HuH-7.5 (cell line): ENCODE measurements around the gene ZNF783.

ENCODE experiments used
- DNase-seq: peaks from one replicate; pipeline ENCODE4 v3.0.0; 2011; ENCODE audit warnings: low spot score

Gene ZNF783

GRCh38 chr7:149281508-149282330, 19.7 kb downstream of the ZNF783 start:
- no peak for DNase-seq

DNA sequence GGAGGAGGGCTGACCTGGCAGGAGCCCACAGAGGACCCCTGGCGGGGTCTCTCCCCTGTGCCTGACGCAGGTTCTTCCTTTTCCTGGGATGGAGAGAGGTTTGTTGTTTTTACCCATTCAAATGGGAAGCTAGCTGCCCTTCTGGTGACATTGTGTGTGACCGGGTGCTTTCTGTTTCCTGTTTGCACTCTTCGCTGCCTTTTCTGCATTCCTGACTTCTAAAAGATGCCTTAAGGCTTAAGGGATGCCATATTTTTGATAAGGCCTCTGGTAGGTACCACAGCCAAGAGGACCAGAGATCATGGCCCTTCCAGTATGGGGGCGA, 20.3 kb downstream of the ZNF783 start:
- no peak for DNase-seq

DNA sequence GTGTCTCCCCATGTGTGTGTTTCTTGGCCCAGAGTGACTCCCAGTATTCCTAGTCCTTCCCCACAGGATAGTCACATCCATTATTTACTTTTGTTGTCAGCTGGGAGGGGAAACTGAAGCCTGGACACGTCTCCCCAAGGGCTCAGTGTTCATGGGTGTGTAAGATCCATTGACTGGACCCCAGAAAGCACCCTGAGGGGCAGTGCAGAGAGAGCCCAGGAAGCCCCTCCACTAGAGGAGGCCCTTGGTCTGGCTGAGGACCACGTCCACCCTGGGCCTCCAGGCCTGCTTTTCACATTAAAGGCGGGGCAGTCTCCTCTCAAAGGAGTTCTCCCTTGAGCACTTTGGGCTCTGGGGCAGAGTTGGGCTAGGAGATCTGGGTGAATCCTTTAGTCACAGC, 21.3 kb downstream of the ZNF783 start:
- no peak for DNase-seq

- no peak for DNase-seq
Observed at GRCh38 chr7:149284343-149284742, 22.3 kb downstream of the ZNF783 start.

GRCh38 chr7:149284850-149285585, 23.0 kb downstream of the ZNF783 start:
- DNase-seq = peak; percentile 54

- DNase-seq = no peak
Observed at GRCh38 chr7:149285603-149286002, 23.6 kb downstream of the ZNF783 start.

DNA sequence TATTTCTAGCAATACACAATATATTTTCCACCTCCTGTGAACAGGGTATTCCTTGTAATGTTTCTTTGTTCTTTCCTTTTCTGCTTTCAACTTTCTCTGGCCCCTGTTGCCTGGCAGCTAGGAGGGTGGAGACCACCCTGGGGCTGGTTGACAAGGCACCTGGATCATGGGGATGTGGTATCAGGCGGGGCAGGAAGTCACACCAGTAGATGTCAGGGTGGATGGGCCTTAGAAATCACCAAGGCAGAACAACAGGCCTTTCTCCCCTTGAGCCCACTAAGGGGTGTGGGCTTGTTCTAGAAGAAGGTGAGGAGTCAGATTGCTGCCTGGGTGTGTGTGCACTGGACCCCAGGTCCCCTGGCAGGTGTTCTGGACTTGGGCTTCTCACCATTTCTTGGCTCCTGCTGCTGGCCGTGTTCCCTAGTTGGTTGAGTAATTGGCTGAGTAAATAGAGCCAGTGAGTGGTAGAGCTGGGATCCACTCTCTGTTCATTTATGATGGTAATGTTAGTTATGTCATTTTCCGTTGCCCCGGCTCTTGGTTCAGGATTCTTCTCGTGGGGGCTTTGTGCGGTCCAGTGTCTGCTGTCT, 24.9 kb downstream of the ZNF783 start:
- DNase-seq = no peak

DNA sequence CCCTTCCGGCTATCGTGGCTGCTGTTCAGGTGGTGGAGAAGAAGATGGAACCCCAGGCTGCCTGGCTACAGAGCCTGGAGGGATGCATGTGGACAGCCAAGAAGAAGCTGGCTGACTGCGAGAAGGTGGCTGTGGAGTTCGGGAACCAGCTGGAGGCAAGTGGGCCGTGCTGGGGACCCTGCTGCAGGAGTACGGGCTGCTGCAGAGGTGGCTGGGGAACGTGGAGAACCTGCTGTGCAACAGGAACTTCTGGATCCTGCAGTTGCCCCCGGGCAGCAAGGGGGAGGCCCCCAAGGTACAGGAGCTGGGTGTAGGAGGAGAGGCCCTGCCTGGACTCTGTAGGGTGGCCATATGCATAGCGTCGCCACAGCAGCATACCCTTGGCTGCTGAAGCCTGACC, 25.6 kb downstream of the ZNF783 start:
- no peak for DNase-seq

- no peak for DNase-seq
Observed at GRCh38 chr7:149289262-149289661, 27.3 kb downstream of the ZNF783 start.

DNA sequence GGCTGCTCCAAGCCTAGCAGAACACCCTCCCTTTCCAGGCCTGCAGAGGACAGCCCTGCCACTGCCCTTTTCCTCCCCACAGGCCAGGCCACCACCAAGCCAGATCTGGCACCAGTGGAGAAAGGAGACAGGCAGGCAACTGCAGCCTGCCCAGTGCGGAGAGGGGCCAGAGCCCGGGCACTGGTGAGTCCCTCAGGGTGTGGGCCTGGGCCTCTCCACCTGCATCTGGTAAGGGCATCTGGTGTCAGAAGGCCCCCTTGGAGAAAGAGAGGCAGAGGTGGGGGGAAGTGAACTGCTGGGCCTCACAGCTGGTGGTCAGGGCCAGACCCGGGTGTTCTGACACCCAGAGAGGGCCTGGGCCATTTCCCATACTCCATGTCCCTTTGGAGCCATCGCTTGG, 27.9 kb downstream of the ZNF783 start:
- DNase-seq = no peak

GRCh38 chr7:149291036-149291780, 29.2 kb downstream of the ZNF783 start:
- no peak for DNase-seq

- no peak for DNase-seq
Observed at GRCh38 chr7:149291781-149292461, 29.9 kb downstream of the ZNF783 start.

DNA sequence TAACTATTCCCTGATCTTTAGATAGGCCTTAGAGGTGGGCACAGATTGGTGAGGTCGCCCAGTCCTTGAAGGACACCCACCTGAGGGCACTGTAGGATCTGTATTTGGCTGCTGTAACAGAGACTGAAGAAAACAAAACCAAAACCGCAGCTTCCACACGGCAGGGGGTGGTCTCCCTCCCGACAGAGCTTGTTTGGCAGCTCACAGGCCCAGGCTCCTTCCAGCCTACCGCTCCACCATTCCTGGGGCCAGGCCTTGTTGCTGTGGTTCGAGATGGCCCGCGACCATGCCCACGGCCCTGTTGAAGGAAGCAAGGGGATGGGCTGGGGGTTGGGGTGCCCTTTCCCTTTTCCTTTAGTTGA, 30.4 kb downstream of the ZNF783 start:
- no peak for DNase-seq

- DNase-seq = no peak
Observed at GRCh38 chr7:149293338-149293737, 31.3 kb downstream of the ZNF783 start.

- DNase-seq = no peak
Observed at GRCh38 chr7:149293946-149294633, 32.1 kb downstream of the ZNF783 start.

DNA sequence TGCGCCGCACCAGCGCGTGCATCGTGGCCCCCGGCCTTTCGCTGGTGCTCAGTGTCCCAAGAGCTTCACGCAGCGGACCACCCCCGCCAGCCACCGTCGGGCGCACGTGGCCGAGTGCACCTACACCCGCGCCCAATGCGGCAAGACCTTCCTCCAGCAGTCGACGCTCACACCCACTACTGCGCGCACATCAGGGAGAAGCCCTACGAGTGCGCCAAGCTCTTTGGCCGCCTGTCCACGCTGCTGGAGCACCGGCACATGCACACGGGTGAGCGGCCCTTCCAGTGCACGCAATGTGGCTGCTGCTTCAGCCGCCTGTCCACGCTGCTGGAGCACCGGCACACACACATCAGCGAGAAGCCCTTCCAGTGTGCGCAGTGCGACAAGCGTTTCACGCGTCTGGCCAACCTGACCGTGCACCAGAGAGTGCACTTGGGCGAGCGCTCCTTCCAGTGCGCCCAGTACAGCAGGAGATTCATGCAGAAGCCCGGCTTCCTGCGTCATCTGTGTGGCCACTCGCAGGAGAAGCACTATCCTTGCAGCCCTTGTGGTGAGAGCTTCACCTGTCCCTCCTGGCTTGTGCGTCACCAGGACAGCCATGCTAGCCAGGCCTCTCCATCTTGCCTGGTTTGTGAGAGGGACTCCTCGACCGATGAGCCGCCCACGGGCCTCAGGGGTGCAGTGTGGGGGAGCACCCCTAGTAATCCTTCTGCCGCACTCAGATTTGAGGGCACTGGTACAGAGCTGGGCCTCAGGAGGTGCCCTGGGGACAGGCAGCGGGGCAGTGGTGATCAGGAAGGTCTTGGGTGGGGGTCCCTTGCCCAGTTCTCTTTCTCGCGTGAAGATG, 32.9 kb downstream of the ZNF783 start:
- no peak for DNase-seq

DNA sequence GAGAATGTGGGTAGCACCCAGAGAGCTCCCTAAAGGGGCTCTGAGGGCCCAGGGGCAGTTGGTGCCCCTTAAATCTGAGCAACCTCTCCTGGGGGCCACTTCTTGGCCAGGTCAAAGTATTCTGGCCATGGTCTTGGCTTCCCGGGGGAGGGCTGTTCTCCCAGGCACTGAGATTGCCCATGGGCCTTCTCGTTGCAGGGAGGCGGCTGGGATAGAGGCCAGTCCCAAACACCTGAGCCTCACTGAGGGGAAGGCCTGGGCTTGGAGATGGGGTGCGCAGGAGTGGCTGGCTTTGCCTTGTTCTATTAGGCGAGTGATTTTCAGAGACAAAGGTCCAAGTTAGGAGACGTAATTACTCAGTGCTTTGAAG, 33.5 kb downstream of the ZNF783 start:
- DNase-seq = no peak

DNA sequence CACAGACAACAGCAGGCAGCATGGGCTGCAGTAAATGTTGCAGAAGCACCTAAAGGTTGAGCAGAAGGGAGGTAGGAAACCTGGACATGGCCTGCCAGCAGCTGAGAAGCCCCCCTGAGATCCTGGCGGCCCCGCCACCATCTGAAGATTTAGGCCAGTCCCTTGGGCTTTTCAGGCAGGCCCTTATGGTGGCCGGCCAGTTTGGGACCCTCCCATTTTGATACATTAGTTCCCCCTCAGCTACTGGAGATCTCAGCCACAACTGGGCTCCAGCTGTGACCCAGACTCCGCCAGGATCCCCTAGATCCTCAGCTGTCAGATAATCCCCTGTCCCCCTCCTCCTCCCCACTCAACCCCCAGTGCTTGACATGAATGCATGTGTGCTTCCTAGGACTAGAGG, 34.4 kb downstream of the ZNF783 start:
- DNase-seq = no peak

DNA sequence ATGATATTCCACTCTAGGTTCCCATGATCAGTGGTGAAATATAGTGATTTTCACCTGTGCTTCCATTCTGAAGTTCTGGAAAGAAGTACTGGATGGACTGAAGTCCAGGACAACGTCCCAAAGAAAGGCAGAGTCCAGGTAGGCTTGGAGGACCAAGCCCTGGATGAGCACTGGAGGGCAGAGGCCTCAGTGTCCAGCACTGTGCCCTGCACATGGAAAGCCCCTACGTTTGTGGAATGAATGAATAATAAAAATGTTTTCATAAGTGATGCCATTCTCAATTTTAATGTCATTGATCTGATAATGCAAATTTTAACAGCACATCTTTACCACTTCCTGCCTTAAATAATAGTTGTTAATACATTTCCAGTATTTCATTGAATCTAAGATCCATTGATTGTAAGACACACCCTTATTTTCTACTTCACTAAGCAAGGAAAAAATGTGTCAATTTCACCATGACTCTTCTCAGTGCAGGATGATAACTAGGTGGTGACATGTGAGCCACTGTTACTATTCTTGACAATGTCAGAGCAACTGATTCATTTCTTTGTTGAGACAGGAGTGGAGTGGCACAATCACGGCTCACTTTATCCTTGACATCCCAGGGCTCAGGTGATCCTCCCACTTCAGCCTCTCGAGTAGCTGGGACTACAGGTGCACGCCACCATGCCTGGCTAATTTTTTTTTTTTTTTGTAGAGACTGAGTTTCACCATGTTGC, 35.2 kb downstream of the ZNF783 start:
- DNase-seq = no peak
